HepG2 (cell line): ENCODE results near the gene DCHS2. TPM values are rescaled to one million over a fixed set of nuclear protein-coding genes. Genes with fewer than 3 reads are reported as not detected.

ENCODE experiments used
- ARNT ChIP-seq: fragments of 450-650 bp; IDR thresholded peaks from 2 replicates; pipeline ENCODE4 v1.6.1; 2017
- ATM ChIP-seq: fragments of 450-650 bp; IDR thresholded peaks from 2 replicates; pipeline ENCODE4 v1.7.1; 2017; ENCODE audit warnings: mild to moderate bottlenecking, borderline replicate concordance
- EED ChIP-seq: sonication (generic); formaldehyde crosslinking; IDR thresholded peaks from 2 replicates; pipeline ENCODE4 v1.5.0; 2020; ENCODE audit warnings: mild to moderate bottlenecking, missing genetic modification reagents
- HDAC1 ChIP-seq: sonication (generic); formaldehyde crosslinking; IDR thresholded peaks from 2 replicates; pipeline ENCODE4 v1.5.1; 2020; ENCODE audit warnings: mild to moderate bottlenecking, missing genetic modification reagents
- HOMEZ ChIP-seq: IDR thresholded peaks from 2 replicates; pipeline ENCODE4 v1.6.1; 2016; ENCODE audit warnings: low read depth
- ISX ChIP-seq: sonication (generic); formaldehyde crosslinking; conservative IDR thresholded peaks from 2 replicates; pipeline ENCODE4 v1.5.0; 2020; ENCODE audit warnings: missing genetic modification reagents
- KDM4B ChIP-seq: sonication (generic); formaldehyde crosslinking; IDR thresholded peaks from 2 replicates; pipeline ENCODE4 v1.4.0; 2020; ENCODE audit warnings: missing genetic modification reagents
- MED1 ChIP-seq: sonication (generic); formaldehyde crosslinking; IDR thresholded peaks from 2 replicates; pipeline ENCODE4 v1.4.0; 2020; ENCODE audit warnings: missing genetic modification reagents
- PAX8 ChIP-seq: sonication (generic); formaldehyde crosslinking; IDR thresholded peaks from 2 replicates; pipeline ENCODE4 v1.8.0; 2022; ENCODE audit warnings: mild to moderate bottlenecking, missing genetic modification reagents, borderline replicate concordance
- SKI ChIP-seq: fragments of 450-650 bp; IDR thresholded peaks from one replicate; pipeline ENCODE4 v1.6.1; 2018; ENCODE audit warnings: mild to moderate bottlenecking; ENCODE audit not compliant: partially characterized antibody
- SPEN ChIP-seq: sonication (generic); formaldehyde crosslinking; IDR thresholded peaks from 2 replicates; pipeline ENCODE4 v1.5.1; 2020; ENCODE audit warnings: low read depth, mild to moderate bottlenecking, missing genetic modification reagents
- TRIM24 ChIP-seq: sonication (generic); formaldehyde crosslinking; IDR thresholded peaks from 2 replicates; pipeline ENCODE4 v1.8.0; 2022; ENCODE audit warnings: mild to moderate bottlenecking, missing genetic modification reagents
- ZNF317 ChIP-seq: sonication (generic); formaldehyde crosslinking; IDR thresholded peaks from 2 replicates; pipeline ENCODE4 v1.5.0; 2020; ENCODE audit warnings: mild to moderate bottlenecking, missing genetic modification reagents
- ZNF331 ChIP-seq: sonication (generic); formaldehyde crosslinking; IDR thresholded peaks from 2 replicates; pipeline ENCODE4 v1.4.0; 2020; ENCODE audit warnings: missing genetic modification reagents
- ZNF547 ChIP-seq: sonication (generic); formaldehyde crosslinking; IDR thresholded peaks from 2 replicates; pipeline ENCODE4 v1.5.1; 2020; ENCODE audit warnings: mild to moderate bottlenecking, missing genetic modification reagents
- ZNF737 ChIP-seq: sonication (generic); formaldehyde crosslinking; IDR thresholded peaks from 2 replicates; pipeline ENCODE4 v1.5.0; 2020; ENCODE audit warnings: missing genetic modification reagents, mild to moderate bottlenecking, borderline replicate concordance
- ZNF747 ChIP-seq: sonication (generic); formaldehyde crosslinking; IDR thresholded peaks from 2 replicates; pipeline ENCODE4 v1.8.1; 2023; ENCODE audit warnings: missing genetic modification reagents, mild to moderate bottlenecking, borderline replicate concordance
- ZSCAN9 ChIP-seq: IDR thresholded peaks from 2 replicates; pipeline ENCODE4 v1.6.1; 2016; ENCODE audit warnings: borderline replicate concordance
- polyA plus RNA-seq, 8 experiments: library from polyadenylated mRNA; depleted of rRNA in 3 of 8; stranded (reverse) in 7 of 8; unstranded in 1 of 8; fragments of >200 nt; fragmentation: Illumina TruSeq in 4 of 8; extraction: Trizol in 4 of 8; gene quantifications; 2 replicates each; pipeline versions ENCODE4 v1.2.1 to v1.2.3, GENCODE V29; 2011 to 2016; ENCODE audit warnings: low read depth in 4 of 8, missing spikeins in 1 of 8, mixed read lengths in 1 of 8; ENCODE audit not compliant: insufficient read depth in 1 of 8
- total RNA-seq, 5 experiments: library from RNA; depleted of rRNA; stranded (reverse); fragments of >200 nt; fragmentation: Illumina TruSeq; extraction: Trizol; gene quantifications; 2 replicates each; pipeline ENCODE4 v1.2.3, GENCODE V29; 2016; ENCODE audit warnings: low read depth in 1 of 5
- TF ChIP-seq, protein P1 (sequence below): sonication (generic); formaldehyde crosslinking; IDR thresholded peaks from 2 replicates; pipeline ENCODE4 v1.4.0; 2020; ENCODE audit warnings: mild to moderate bottlenecking, missing genetic modification reagents
- TF ChIP-seq, protein P2 (sequence below): sonication (generic); formaldehyde crosslinking; IDR thresholded peaks from 2 replicates; pipeline ENCODE4 v1.5.1; 2020; ENCODE audit warnings: mild to moderate bottlenecking, missing genetic modification reagents, moderate library complexity

Gene DCHS2
- total and polyA plus RNA-seq, 2 of the 13 experiments (the other 11 are each of a cell fraction or from before 2014, with no cell fraction given), result 0.03 TPM; not detected in 1

DNA sequence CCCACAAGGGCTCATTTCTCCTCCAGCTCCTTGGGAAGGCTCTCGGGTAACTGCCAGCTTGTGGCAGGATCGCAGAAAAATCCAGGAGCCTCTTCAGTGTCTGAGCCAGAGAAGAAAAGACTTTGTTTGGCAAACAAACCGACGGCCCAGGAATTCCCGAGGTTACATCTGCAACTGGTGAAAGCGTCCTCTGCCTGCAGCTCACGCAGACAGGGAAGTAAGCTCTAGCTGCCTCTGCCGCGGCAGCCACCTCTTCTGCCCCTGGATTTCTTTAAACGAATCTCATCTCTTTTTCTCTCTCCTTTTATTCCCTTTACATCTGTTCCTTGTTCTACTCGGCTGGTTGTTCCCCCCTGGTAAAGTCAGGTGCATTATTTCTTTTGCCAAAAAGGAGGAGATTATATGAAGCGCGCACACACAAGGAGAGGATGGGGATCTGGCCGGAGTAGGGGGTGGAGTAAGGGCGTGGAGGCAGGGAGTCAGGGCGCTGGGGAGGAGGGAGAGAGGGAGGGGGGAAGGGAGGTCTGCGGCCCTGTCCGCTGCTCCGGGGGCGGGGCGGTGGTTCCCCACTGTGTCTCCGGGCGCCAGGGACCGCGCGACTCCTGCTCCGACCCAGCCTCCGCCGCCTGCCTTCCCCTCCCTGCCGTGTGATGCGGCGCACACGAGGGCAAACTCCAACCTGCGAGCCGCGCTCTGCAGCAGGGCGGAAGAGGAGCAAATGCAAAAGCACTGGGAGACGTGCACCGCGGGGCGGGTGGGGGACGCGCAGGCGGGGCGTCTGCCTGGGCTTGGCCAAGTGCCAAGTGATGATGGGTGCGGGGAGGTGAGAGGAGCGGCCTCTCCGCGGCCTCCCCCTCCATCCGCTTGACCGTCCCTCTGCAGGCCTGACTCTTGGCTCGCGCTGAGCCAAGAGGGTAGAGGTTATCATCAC, at the start of gene DCHS2 (continued):
- TF ChIP-seq, protein P1, sequence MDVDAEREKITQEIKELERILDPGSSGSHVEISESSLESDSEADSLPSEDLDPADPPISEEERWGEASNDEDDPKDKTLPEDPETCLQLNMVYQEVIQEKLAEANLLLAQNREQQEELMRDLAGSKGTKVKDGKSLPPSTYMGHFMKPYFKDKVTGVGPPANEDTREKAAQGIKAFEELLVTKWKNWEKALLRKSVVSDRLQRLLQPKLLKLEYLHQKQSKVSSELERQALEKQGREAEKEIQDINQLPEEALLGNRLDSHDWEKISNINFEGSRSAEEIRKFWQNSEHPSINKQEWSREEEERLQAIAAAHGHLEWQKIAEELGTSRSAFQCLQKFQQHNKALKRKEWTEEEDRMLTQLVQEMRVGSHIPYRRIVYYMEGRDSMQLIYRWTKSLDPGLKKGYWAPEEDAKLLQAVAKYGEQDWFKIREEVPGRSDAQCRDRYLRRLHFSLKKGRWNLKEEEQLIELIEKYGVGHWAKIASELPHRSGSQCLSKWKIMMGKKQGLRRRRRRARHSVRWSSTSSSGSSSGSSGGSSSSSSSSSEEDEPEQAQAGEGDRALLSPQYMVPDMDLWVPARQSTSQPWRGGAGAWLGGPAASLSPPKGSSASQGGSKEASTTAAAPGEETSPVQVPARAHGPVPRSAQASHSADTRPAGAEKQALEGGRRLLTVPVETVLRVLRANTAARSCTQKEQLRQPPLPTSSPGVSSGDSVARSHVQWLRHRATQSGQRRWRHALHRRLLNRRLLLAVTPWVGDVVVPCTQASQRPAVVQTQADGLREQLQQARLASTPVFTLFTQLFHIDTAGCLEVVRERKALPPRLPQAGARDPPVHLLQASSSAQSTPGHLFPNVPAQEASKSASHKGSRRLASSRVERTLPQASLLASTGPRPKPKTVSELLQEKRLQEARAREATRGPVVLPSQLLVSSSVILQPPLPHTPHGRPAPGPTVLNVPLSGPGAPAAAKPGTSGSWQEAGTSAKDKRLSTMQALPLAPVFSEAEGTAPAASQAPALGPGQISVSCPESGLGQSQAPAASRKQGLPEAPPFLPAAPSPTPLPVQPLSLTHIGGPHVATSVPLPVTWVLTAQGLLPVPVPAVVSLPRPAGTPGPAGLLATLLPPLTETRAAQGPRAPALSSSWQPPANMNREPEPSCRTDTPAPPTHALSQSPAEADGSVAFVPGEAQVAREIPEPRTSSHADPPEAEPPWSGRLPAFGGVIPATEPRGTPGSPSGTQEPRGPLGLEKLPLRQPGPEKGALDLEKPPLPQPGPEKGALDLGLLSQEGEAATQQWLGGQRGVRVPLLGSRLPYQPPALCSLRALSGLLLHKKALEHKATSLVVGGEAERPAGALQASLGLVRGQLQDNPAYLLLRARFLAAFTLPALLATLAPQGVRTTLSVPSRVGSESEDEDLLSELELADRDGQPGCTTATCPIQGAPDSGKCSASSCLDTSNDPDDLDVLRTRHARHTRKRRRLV (CRISPR knock-in tag), result 0 out of 2 replicates have a peak, but pooled peaks have one; percentile 31
- TF ChIP-seq SKI (no peak), ZSCAN9 (no peak), HDAC1 (CRISPR knock-in tag) (peak; percentile 52), MED1 (0 out of 2 replicates have a peak, but pooled peaks have one; percentile 27), ZNF547 (CRISPR knock-in tag) (no peak), SPEN (CRISPR knock-in tag) (no peak), TRIM24 (no peak), KDM4B (CRISPR knock-in tag) (no peak), HOMEZ (no peak), ZNF737 (no peak), PAX8 (CRISPR knock-in tag) (no peak), ZNF747 (CRISPR knock-in tag) (0 out of 2 replicates have a peak, but pooled peaks have one; percentile 25), EED (CRISPR knock-in tag) (no peak), ARNT (no peak), ISX (CRISPR knock-in tag) (no peak), ATM (no peak), ZNF331 (peak; percentile 20; the same call in 1 of the 2 replicates), ZNF317 (CRISPR knock-in tag) (0 out of 2 replicates have a peak, but pooled peaks have one; percentile 36)
- TF ChIP-seq, protein P2, sequence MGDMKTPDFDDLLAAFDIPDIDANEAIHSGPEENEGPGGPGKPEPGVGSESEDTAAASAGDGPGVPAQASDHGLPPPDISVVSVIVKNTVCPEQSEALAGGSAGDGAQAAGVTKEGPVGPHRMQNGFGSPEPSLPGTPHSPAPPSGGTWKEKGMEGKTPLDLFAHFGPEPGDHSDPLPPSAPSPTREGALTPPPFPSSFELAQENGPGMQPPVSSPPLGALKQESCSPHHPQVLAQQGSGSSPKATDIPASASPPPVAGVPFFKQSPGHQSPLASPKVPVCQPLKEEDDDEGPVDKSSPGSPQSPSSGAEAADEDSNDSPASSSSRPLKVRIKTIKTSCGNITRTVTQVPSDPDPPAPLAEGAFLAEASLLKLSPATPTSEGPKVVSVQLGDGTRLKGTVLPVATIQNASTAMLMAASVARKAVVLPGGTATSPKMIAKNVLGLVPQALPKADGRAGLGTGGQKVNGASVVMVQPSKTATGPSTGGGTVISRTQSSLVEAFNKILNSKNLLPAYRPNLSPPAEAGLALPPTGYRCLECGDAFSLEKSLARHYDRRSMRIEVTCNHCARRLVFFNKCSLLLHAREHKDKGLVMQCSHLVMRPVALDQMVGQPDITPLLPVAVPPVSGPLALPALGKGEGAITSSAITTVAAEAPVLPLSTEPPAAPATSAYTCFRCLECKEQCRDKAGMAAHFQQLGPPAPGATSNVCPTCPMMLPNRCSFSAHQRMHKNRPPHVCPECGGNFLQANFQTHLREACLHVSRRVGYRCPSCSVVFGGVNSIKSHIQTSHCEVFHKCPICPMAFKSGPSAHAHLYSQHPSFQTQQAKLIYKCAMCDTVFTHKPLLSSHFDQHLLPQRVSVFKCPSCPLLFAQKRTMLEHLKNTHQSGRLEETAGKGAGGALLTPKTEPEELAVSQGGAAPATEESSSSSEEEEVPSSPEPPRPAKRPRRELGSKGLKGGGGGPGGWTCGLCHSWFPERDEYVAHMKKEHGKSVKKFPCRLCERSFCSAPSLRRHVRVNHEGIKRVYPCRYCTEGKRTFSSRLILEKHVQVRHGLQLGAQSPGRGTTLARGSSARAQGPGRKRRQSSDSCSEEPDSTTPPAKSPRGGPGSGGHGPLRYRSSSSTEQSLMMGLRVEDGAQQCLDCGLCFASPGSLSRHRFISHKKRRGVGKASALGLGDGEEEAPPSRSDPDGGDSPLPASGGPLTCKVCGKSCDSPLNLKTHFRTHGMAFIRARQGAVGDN, result peak; percentile 73
